Aorta (tissue), 5 donors: ENCODE data around the gene PROC. TPM values are rescaled to one million over a fixed set of nuclear protein-coding genes. Genes with fewer than 3 reads are reported as not detected.

Experiments used
- ATAC-seq: fragments of 200-7000 bp; cut with Tn5 transposase; one replicate; pipeline ENCODE4 v1.9.1; 2022; ENCODE audit warnings: moderate library complexity; ENCODE audit not compliant: low FRiP score
- DNase-seq, 2 donors: peaks; one replicate each; pipeline ENCODE4 v3.0.0-alpha.2; 2020
- H3K27ac ChIP-seq, 2 donors: one replicate each; pipeline ENCODE4 v1.5.1; 2013; ENCODE audit warnings: low read length in 2 of 2, mild to moderate bottlenecking in 2 of 2, moderate library complexity in 2 of 2, control low read depth in 1 of 2, inconsistent platforms in 1 of 2, low read depth in 1 of 2
- H3K27me3 ChIP-seq, 2 donors: one replicate each; pipeline ENCODE4 v1.6.1; 2013; ENCODE audit warnings: control low read depth in 1 of 2, low read length in 1 of 2, mild to moderate bottlenecking in 1 of 2, moderate library complexity in 1 of 2; ENCODE audit not compliant: insufficient read depth in 2 of 2, control insufficient read depth in 1 of 2
- H3K36me3 ChIP-seq, 2 donors: one replicate each; pipeline ENCODE4 v1.6.1; 2013; ENCODE audit warnings: control low read depth in 1 of 2, low read length in 1 of 2, mild to moderate bottlenecking in 1 of 2; ENCODE audit not compliant: insufficient read depth in 2 of 2, control insufficient read depth in 1 of 2
- H3K4me1 ChIP-seq, 2 donors: one replicate each; pipeline ENCODE4 v1.6.1; 2013; ENCODE audit warnings: low read length in 2 of 2, control low read depth in 1 of 2, mild to moderate bottlenecking in 1 of 2, moderate library complexity in 1 of 2; ENCODE audit not compliant: insufficient read depth in 2 of 2, control insufficient read depth in 1 of 2
- H3K4me3 ChIP-seq, 2 donors: one replicate each; pipeline ENCODE4 v1.5.1; 2013; ENCODE audit warnings: low read length in 2 of 2, control low read depth in 1 of 2, mild to moderate bottlenecking in 1 of 2
- H3K9me3 ChIP-seq: one replicate; pipeline ENCODE4 v1.6.1; 2013; ENCODE audit warnings: mild to moderate bottlenecking, low read length; ENCODE audit not compliant: control insufficient read depth
- whole genome bisulfite sequencing, 2 donors: extraction: QIAGEN DNeasy Blood & Tissue Kit; methylation state at CpG; one replicate each; pipeline ENCODE4 v1.1.7; 2013; 5-methylcytosine and 5-hydroxymethylcytosine counted together
- intact Hi-C, 2 donors: fragments of 100-400 bp; cut with DNase I; formaldehyde crosslinking; loops; one replicate each; pipeline versions ENCODE4 v1.14.2 to v1.15.0; 2022
- polyA plus RNA-seq, 2 donors: library from polyadenylated mRNA; stranded (reverse); fragments of 200-250 nt; gene quantifications; one replicate each; pipeline ENCODE4 v1.2.3, GENCODE V29; 2013
- total RNA-seq, 2 donors: library from RNA; stranded (reverse); fragmentation: NEBNext Ultra II Directional; extraction: Animal tissue kit (Norgen Biotek cat#: 25700); gene quantifications; one replicate each; pipeline ENCODE4 v1.2.1, GENCODE V29; 2021
- donor health status: healthy with polysubstance abuse.
- donor health status: Bipolar disorder and iron deficiency.
- donor health status: DM: no; HTN: no; CAD: no.
- donor health status: DM: no; HTN: no; CAD: no.
- donor health status: DM: yes; HTN: yes; CAD: no.

Gene PROC
- total and polyA plus RNA-seq, 4 donors: 0.26 to 0.58 (median 0.50) TPM; not detected in 1

DNA sequence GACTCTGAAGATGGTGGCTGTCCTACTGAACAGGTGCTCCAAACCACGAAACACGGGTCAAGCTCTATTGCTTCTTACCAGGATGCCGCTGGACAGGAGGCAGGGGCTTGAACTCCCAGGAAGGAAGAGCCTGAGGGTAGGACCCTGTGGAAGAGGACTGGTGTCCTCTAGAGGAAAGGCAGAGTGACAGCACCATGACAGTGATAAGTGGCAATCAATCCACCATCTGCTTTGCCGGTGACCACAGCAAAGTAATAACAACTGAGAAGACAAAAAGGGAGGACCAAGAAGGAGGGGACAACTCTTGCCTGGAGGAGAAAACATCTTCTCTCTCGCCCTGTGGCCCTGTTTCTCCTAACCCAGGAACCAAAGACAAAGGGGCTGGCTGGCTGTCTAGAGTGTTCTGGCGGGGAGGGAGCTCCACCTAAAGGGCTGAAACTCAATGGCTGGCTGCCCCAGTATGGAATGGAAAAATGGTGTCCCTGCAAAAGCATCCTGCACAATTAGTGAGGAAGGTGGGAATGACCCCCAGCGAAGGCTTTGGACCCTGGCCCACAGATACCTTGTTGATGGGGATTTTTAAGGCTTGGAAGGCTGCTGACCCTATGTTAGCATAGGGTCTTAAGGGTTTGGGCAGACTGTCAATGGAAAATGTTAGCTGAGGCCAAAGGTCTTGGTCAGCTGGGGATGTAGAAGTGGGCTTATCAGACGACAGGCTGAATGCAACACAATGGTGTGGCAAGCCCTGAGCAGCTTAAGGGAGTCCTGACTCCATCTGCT is 35.4 kb downstream of the PROC start:
- Histone ChIP-seq H3K4me3 (no peak overlapping the region), H3K27ac (no peak overlapping the region), H3K4me1 (no peaks in the 10 kb centered on the region), H3K27me3 (no peaks in the 10 kb centered on the region), H3K36me3 (no peaks in the 10 kb centered on the region), H3K9me3 (no peaks in the 10 kb centered on the region)
- ATAC-seq (no peak), DNase-seq (no peak)
- WGBS, 2 donors: 82 to 85% methylated on average over 8 of the region's 8 CpGs
- intact Hi-C loops: no loop called here

DNA sequence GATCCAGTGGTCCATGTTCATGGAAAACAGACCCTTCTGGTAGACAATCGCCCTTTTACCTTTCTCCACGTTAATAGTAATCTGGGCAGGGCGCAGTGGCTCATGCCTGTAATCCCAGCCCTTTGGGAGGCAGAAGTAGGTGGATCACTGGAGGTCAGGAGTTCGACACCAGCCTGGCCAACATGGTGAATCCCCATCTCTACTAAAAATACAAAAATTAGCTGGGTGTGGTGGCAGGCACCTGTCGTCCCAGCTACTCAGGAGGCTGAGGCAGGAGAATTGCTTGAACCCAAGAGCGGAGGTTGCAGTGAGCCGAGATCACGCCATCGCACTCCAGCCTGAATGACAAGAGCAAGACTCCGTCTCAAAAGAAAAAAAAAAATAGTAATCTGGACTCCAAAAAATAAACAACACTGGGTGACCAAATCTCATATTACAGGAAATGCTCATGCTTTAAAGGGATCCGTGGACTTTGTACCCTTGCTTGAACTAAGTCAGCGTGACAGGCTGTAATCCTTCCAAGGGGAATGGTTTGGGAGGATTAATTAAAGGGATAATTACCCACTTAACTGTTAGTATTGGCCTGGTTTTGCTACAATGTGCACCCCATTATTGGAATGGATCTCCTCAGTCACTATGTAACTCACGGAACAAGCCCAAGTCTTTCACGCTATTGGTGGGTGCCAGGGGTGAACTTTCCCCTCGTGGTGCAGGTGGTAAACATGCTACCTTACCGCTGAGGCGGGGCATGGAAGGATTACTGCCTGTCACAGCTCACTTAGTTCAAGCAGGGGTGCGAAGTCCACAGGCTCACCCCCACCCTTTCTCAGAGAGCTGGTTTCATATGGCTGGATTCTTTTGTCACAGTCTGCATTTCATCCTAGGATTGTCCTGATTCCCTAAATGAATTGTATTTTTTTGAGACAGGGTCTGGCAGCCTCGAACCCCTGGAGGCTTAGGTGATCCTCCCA is 36.7 kb downstream of the PROC start:
- DNase-seq (no peak), ATAC-seq (no peak)
- Histone ChIP-seq H3K4me3 (no peak overlapping the region), H3K27ac (no peak overlapping the region), H3K36me3 (no peaks in the 10 kb centered on the region), H3K27me3 (no peaks in the 10 kb centered on the region), H3K4me1 (no peaks in the 10 kb centered on the region), H3K9me3 (no peaks in the 10 kb centered on the region)
- 93% methylated on average over 19 of the region's 19 CpGs for WGBS, 2 donors
- intact Hi-C loops: no loop called here

DNA sequence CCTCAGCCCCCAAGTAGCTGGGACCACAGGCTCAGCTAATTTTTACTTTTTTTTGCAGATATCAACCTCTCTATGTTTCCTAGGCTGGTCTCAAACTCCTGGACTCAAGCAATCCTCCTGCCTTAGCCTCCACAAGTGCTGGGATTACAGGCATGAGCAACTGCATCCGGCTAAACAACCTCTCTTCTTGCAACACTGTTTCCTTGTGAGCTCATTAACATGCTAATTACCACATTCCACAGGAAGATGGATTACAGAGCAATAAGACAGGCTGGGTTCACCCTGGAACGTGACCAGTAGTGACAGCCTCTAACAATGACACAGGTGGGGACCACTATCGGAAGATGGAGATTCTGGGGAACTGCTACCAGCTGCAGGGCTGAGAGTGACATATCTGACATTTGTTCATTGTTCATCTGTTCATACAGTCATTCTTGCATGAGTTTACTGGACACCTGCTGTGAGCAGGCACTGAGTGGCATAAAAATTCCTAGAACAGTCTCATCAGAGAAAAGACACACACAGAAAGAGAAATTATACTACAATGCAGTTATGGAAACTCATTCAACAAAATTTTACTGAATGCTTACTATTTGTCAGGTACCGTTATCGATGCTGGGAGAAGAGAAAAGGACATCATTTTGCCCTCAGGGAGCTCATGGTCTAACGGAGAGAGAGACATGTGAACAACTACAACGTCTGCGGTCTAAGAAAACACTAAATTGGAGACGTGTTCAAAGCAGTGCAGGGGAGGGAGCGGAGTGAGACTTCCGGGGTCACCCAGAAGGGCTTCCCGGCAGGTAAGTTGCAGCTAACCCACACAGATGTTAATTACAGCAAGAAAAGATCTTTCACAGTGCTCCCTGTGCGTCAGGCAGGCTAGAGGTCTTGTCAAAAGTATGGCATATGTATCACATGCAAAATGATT is 37.6 kb downstream of the PROC start:
- Histone ChIP-seq H3K27ac (no peak overlapping the region), H3K4me1 (no peaks in the 10 kb centered on the region), H3K36me3 (no peaks in the 10 kb centered on the region), H3K27me3 (no peaks in the 10 kb centered on the region), H3K9me3 (no peaks in the 10 kb centered on the region), H3K4me3 (no peak overlapping the region)
- intact Hi-C loops: no loop called here
- ATAC-seq: no peak
- DNase-seq: no peak
- WGBS, 2 donors: 87 to 89% methylated on average over 13 of the region's 13 CpGs

DNA sequence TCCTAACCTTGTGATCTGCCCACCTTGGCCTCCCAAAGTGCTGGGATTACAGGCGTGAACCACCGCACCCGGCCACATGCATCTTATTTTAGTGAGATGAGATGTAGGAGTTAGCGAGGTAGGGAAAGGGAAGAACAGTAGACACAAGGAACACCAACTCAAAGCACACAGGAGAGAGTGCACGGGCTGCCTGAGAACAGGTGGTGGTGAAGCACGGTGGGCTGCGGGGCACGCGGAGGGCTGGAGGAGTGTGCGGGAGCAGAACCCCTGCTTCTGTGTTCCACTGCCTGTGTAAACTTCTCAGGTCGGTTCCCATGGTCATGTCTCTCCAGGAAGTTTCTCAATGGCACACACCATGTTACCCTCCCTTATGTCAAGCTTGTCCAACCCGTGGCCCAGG is 38.7 kb downstream of the PROC start:
- H3K4me3 ChIP-seq: no peak overlapping the region
- no peak overlapping the region for H3K27ac ChIP-seq
- no peaks in the 10 kb centered on the region for H3K36me3 ChIP-seq
- H3K9me3 ChIP-seq: no peaks in the 10 kb centered on the region
- no peaks in the 10 kb centered on the region for H3K4me1 ChIP-seq
- ATAC-seq (no peak), DNase-seq (no peak)
- H3K27me3 ChIP-seq: no peaks in the 10 kb centered on the region
- 97 to 98% methylated on average over 12 of the region's 12 CpGs for WGBS, 2 donors
- intact Hi-C loops: no loop called here

DNA sequence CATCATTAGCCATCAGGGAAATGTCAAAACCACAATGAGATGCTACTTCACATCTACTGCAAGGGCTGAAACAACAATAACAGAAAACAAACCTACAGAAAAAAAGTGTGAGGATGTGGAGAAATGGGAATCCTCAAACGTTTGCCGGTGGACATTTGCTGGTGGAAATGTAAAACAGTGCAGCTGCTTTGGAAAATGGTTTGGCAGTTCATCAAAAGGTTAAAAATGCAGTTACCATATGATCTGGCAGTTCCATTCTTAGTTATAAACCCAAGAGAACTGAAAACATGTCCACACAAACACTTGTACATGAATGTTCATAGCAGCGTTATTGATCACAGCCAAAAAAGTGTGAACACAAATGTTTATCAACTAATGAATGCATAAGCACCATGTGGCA is 44.2 kb downstream of the PROC start:
- H3K27me3 ChIP-seq: no peaks in the 10 kb centered on the region
- intact Hi-C loops: no loop called here
- 72 to 78% methylated on average over 3 of the region's 3 CpGs for WGBS, 2 donors

DNA sequence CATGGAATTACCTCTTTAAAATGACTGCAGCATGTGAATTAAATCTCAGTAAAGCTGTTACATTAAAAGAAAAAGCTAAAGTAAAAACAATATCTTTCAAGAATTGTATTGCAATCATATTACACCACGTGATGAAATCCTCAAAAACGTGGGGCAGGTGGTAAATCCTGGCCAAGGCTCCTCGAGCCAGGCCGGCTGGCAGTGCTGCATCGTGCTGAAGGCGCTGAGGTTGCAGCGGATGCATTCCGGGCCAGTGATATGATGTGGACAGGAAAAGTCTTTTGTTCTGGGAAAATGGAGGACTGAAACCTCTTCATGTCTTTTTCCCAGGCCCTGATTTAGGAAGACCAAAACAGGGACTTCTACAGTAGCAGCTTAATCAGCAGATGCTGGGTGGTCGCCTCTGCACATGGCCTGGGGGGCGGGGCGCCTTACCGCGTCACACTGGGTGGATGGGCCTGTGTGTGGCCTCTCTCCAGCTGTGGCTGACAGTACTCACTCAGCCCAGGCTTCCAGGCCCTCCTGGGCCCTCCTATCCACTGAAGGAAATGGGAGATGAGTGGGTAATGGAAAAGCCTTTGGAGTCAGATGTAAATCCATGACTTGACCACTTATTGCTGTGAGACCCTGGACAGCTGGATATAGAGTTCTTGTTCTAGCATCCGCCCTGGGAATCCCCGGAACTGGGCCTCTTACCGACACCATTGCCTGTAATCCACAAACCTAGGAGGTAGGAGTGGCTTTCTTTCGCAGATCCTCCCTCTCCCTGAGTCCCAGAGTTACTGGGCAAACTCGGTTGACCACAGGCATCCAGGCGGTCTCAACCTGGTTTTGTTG is 45.1 kb downstream of the PROC start:
- intact Hi-C loops: no loop called here
- Histone ChIP-seq H3K27ac (no peak overlapping the region), H3K36me3 (peaks cover 0 to 2% of the 10 kb centered on the region in 2 donors), H3K9me3 (no peaks in the 10 kb centered on the region), H3K4me1 (no peaks in the 10 kb centered on the region), H3K27me3 (no peaks in the 10 kb centered on the region), H3K4me3 (no peak overlapping the region)
- WGBS, 2 donors: 78 to 82% methylated on average over 19 of the region's 19 CpGs
- DNase-seq: no peak
- no peak for ATAC-seq

More for the DNA sequence above, 44.2 kb downstream of the PROC start:
- H3K9me3 ChIP-seq: no peaks in the 10 kb centered on the region
- H3K36me3 ChIP-seq: peaks cover 0 to 2% of the 10 kb centered on the region in 2 donors
- H3K27ac ChIP-seq: no peak overlapping the region
- no peak overlapping the region for H3K4me3 ChIP-seq
- ATAC-seq (no peak), DNase-seq (no peak)
- H3K4me1 ChIP-seq: no peaks in the 10 kb centered on the region

DNA sequence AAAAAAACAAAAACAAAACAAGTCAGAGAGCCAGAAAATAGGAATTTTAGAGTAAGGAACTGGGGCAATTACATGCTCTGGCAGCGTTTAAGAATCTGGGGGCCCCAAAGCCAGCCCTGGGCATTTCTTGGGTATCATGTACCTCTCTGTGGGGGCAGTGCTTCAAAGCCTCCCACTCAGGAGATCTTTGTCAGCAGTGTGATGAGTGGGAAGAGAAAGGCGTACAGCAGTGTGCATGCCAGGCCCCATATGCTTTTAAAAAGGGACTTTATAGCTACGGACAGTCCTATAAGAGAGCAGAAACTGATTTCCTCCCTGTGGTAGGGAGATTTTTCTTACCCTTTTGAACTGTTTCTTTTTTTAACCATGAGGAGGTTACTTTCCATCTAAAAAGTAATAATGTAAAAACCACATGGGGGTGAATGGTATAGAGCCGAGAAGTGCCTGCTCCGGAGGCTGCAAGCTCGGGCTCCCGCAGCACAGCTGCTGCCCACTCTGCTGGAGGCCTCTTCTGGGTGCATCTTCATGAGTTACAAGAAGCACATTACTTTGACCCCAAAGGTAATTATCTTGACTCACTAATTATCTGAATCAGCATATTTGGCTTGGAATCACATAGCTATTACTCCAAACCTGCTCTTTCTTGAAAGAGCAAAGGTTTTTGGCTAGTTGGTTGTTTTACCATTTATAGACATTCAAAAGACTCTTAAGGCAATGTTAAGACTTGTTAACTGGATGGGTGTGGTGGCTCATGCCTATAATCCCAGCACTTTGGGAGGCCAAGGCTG is 46.4 kb downstream of the PROC start:
- ATAC-seq (no peak), DNase-seq (no peak)
- peaks cover 0 to 4% of the 10 kb centered on the region in 2 donors for H3K36me3 ChIP-seq
- H3K27ac ChIP-seq: no peak overlapping the region
- intact Hi-C loops: no loop called here
- no peaks in the 10 kb centered on the region for H3K27me3 ChIP-seq
- 96% methylated on average over 7 of the region's 7 CpGs for WGBS, 2 donors
- no peak overlapping the region for H3K4me3 ChIP-seq
- H3K9me3 ChIP-seq: no peaks in the 10 kb centered on the region
- H3K4me1 ChIP-seq: no peaks in the 10 kb centered on the region
